ENCODE results near the gene PPFIA1. TPM values are rescaled to one million over a fixed set of nuclear protein-coding genes. Genes with fewer than 3 reads are reported as not detected.

The PPFIA1 gene
- total RNA-seq, 1 donor from 2014 or later, result 54.2 TPM

DNA sequence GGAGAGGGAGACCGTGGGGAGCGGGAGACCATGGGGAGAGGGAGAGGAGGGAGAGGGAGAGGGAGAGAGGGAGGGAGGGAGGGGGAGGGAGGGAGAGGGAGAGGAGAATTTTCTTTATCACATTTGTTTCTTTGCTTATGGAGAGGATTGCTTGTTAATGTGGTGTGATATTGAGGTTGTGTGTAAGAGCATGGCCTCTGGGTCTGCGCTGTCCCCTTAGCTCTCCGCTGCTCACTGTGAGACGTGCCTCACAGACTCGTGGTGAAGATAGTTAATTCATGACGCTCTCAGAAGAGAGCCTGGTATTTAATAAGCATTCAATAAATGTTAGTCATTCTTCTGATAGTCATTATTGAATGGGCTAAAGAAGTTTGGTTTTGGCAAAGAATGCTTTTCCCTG is 26.2 kb downstream of the PPFIA1 start:
- H3K36me3 Mint-ChIP-seq (ENCODE audit: low read depth), result peaks cover 28% of the 10 kb centered on the region
- H3K4me1 Mint-ChIP-seq, result peaks cover 3% of the 10 kb centered on the region
- no peak overlapping the region for H3K4me3 Mint-ChIP-seq
- intact Hi-C loops (cut with micrococcal nuclease), result no loop called here
- no peak overlapping the region for H3K27ac Mint-ChIP-seq
- H3K27me3 Mint-ChIP-seq, result no peaks in the 10 kb centered on the region
- DNase-seq, result no peak
- H3K9me3 Mint-ChIP-seq, result no peaks in the 10 kb centered on the region

DNA sequence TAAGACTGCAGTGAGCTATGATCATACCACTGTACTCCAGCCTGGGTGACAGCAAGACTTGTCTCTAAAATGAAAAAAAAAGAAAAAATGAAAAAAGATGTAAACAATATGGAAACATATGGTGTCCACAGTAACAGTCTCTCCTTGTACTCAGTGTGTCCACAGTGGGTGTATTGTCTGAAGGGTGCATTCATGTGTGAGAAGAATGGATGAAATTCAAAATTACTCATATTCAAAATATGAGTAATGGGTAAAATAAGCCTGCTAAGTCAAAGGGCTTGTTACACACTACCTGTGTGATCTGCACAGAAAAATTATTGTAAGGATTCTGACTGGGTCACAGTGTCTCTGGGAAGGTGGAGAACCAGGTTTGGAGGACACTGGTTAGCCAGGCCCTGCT is 26.9 kb downstream of the PPFIA1 start:
- intact Hi-C loops (cut with micrococcal nuclease), result no loop called here
- Mint-ChIP-seq H3K9me3 (no peaks in the 10 kb centered on the region), H3K27me3 (no peaks in the 10 kb centered on the region), H3K27ac (no peak overlapping the region), H3K4me3 (no peak overlapping the region), H3K36me3 (ENCODE audit: low read depth) (peaks cover 29% of the 10 kb centered on the region), H3K4me1 (peaks cover 3% of the 10 kb centered on the region)
- no peak for DNase-seq

DNA sequence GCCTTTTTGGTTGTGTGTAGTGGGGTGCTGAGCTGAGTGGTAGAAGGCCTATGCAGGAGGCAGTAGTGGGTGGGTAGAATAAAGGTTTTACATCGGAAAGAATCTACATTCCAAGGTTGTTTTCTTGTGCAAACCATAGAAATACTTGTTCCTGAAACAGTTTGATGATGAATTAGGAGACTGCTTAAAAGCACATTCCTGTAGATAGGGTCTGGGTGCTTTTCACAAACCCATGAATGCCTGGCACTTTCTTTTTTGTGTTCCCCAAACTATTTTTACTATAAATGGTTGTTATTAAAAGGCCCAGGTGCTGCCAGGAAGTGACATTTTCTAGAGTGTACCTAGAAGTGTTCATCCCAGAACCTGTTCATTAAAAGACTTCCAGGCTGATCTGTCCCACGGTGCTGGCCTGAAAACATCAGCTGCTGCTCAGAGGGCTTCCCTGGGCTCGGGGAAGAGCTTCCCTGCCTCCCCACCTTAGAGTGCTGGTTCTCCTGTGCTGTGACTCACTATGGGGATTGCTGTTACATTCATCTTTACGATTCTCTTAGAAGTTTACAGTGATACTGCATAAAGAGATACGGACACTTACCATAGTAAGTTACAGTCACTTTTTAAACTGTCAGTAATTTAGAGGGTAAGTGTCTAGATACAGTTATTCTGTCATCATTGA is 27.9 kb downstream of the PPFIA1 start:
- Mint-ChIP-seq H3K9me3 (no peaks in the 10 kb centered on the region), H3K27me3 (no peaks in the 10 kb centered on the region), H3K36me3 (ENCODE audit: low read depth) (peaks cover 23% of the 10 kb centered on the region), H3K4me3 (no peak overlapping the region), H3K4me1 (peaks cover 3% of the 10 kb centered on the region), H3K27ac (no peak overlapping the region)
- intact Hi-C loops (cut with micrococcal nuclease), result no loop called here
- DNase-seq, result no peak

GRCh38 chr11:70299636-70300035 is 29.1 kb downstream of the PPFIA1 start:
- Mint-ChIP-seq H3K9me3 (no peaks in the 10 kb centered on the region), H3K36me3 (ENCODE audit: low read depth) (peaks cover 18% of the 10 kb centered on the region), H3K27ac (no peak overlapping the region)

DNA sequence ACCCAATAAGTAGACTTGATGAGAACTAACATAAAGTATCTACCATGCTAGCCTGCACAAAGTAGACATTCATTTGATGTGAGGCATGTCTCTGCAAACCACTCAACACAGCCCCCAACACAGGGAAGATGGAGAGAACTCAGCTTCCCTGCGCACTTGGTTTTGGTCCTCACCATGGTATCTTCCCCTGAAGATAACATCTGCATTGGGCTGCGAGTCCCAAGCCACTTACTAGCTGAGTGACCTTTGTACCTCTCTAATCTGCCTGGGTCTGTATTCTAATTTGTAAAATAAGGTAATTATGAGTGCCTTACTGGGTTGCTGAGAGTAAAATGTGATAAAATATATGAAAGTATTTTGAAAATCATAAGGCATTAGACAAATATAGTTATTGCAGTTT is 30.7 kb downstream of the PPFIA1 start:
- H3K27me3 Mint-ChIP-seq, result no peaks in the 10 kb centered on the region
- no peaks in the 10 kb centered on the region for H3K9me3 Mint-ChIP-seq
- no peak overlapping the region for H3K4me3 Mint-ChIP-seq
- H3K36me3 Mint-ChIP-seq (ENCODE audit: low read depth), result peaks cover 18% of the 10 kb centered on the region
- peaks cover 3% of the 10 kb centered on the region for H3K4me1 Mint-ChIP-seq
- DNase-seq, result no peak
- no peak overlapping the region for H3K27ac Mint-ChIP-seq
- intact Hi-C loops (cut with micrococcal nuclease), result no loop called here

More at GRCh38 chr11:70299636-70300035, 29.1 kb downstream of the PPFIA1 start:
- intact Hi-C loops (cut with micrococcal nuclease), result no loop called here
- H3K4me3 Mint-ChIP-seq, result no peak overlapping the region
- H3K27me3 Mint-ChIP-seq, result no peaks in the 10 kb centered on the region
- no peak for DNase-seq
- H3K4me1 Mint-ChIP-seq, result peaks cover 3% of the 10 kb centered on the region

DNA sequence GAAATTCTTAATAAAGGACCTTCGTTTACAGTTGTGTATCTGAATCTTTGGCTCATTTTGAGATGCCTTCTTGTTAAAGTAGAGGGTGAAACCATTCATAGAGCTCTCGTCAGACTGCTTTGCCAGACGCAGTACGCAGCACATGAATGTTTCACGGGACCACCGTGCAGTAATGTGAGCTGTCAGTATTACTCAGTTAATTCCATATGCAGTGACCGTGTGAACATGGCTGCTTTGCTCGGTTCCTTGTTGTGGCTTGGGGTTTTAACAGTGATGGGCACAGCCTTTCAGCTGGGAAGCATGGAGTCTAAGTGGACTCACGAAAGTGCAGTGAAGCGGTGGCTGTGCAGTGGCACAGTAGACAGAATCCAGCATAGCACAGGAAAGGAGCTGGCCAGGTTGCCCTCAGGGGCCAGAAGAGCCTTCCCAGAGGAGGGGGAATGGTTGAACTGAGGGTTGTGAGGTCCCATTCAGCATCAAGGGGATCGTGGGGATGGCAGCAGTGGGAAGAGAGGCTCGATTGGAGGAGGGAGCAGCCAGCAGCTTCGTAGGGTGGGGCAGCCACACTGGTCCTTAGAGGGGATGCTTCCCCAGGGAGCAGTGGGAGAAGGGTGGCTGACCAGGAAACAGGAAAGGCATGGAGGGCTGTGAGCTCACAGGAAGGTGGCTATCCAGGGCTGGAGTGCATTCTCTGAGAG is 31.4 kb downstream of the PPFIA1 start:
- Mint-ChIP-seq H3K36me3 (ENCODE audit: low read depth) (peaks cover 15% of the 10 kb centered on the region), H3K4me1 (peaks cover 3% of the 10 kb centered on the region), H3K4me3 (no peak overlapping the region), H3K9me3 (no peaks in the 10 kb centered on the region), H3K27ac (no peak overlapping the region), H3K27me3 (no peaks in the 10 kb centered on the region)
- DNase-seq, result no peak
- intact Hi-C loops (cut with micrococcal nuclease), result no loop called here

DNA sequence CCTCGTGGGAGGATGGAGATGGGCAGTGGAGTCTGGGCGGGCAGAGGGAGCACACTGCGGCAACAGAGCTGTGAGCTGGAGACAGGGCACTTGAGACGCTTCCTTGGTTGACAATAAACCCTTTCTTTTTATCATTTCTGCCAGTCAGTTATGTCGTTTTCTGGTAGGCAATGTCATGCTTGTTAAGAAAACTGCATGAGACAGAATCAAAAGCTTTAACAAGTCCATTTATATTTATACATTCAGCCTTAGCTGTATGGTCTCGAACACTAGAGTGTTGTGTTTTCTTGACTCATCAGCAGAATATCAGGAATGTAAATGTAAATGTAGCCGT is 31.9 kb downstream of the PPFIA1 start:
- Mint-ChIP-seq H3K36me3 (ENCODE audit: low read depth) (peaks cover 12% of the 10 kb centered on the region), H3K4me1 (peaks cover 3% of the 10 kb centered on the region), H3K9me3 (no peaks in the 10 kb centered on the region), H3K27me3 (no peaks in the 10 kb centered on the region), H3K27ac (no peak overlapping the region), H3K4me3 (no peak overlapping the region)
- intact Hi-C loops (cut with micrococcal nuclease), result no loop called here
- no peak for DNase-seq

- no peaks in the 10 kb centered on the region for H3K9me3 Mint-ChIP-seq
- no peak overlapping the region for H3K27ac Mint-ChIP-seq
- peaks cover 12% of the 10 kb centered on the region for H3K36me3 Mint-ChIP-seq (ENCODE audit: low read depth)
- H3K27me3 Mint-ChIP-seq, result no peaks in the 10 kb centered on the region
- peaks cover under 1% of the 10 kb centered on the region for H3K4me1 Mint-ChIP-seq
- intact Hi-C loops (cut with micrococcal nuclease), result no loop called here
- DNase-seq, result no peak
- no peak overlapping the region for H3K4me3 Mint-ChIP-seq
Measured at GRCh38 chr11:70303070-70303469, 32.6 kb downstream of the PPFIA1 start.

GRCh38 chr11:70304208-70304603 is 33.7 kb downstream of the PPFIA1 start:
- Mint-ChIP-seq H3K4me3 (no peak overlapping the region), H3K27me3 (no peaks in the 10 kb centered on the region), H3K9me3 (no peaks in the 10 kb centered on the region), H3K4me1 (no peaks in the 10 kb centered on the region), H3K27ac (no peak overlapping the region), H3K36me3 (ENCODE audit: low read depth) (peaks cover 12% of the 10 kb centered on the region)
- intact Hi-C loops (cut with micrococcal nuclease), result no loop called here
- no peak for DNase-seq

DNA sequence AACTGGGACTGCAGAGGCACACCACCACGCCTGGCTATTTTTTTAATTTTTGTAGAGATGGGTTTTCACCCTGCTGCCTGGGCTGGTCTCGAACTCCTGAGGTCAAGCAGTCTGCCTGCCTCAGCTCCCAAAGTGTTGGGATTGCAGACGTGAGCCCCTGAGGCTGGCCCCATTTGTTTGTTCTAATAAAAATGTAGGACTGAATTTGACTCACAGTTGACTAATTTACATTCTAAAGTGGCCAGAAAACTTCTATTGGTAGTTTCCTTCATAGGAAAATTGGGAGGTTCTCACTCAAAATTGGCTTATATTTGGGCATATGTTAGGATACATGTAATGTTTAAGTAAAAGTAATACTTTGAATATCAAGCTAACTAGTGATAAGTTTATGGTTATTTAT is 35.0 kb downstream of the PPFIA1 start:
- no peaks in the 10 kb centered on the region for H3K4me1 Mint-ChIP-seq
- no peaks in the 10 kb centered on the region for H3K9me3 Mint-ChIP-seq
- peaks cover 10% of the 10 kb centered on the region for H3K36me3 Mint-ChIP-seq (ENCODE audit: low read depth)
- no peak for DNase-seq
- no peak overlapping the region for H3K4me3 Mint-ChIP-seq
- H3K27ac Mint-ChIP-seq, result no peak overlapping the region
- H3K27me3 Mint-ChIP-seq, result no peaks in the 10 kb centered on the region
- intact Hi-C loops (cut with micrococcal nuclease), result no loop called here

- no peak overlapping the region for H3K27ac Mint-ChIP-seq
- H3K36me3 Mint-ChIP-seq (ENCODE audit: low read depth), result peaks cover 9% of the 10 kb centered on the region
- no peak overlapping the region for H3K4me3 Mint-ChIP-seq
- H3K27me3 Mint-ChIP-seq, result no peaks in the 10 kb centered on the region
- no peak for DNase-seq
- H3K9me3 Mint-ChIP-seq, result no peaks in the 10 kb centered on the region
- no peaks in the 10 kb centered on the region for H3K4me1 Mint-ChIP-seq
- intact Hi-C loops (cut with micrococcal nuclease), result no loop called here
Measured at GRCh38 chr11:70306586-70307033, 36.1 kb downstream of the PPFIA1 start.

GRCh38 chr11:70307176-70307575 is 36.7 kb downstream of the PPFIA1 start:
- peaks cover 9% of the 10 kb centered on the region for H3K36me3 Mint-ChIP-seq (ENCODE audit: low read depth)
- DNase-seq, result no peak
- H3K27ac Mint-ChIP-seq, result no peak overlapping the region
- no peak overlapping the region for H3K4me3 Mint-ChIP-seq
- H3K4me1 Mint-ChIP-seq, result no peaks in the 10 kb centered on the region
- intact Hi-C loops (cut with micrococcal nuclease), result no loop called here
- H3K9me3 Mint-ChIP-seq, result no peaks in the 10 kb centered on the region
- no peaks in the 10 kb centered on the region for H3K27me3 Mint-ChIP-seq

- intact Hi-C loops (cut with micrococcal nuclease), result no loop called here
- Mint-ChIP-seq H3K27ac (no peak overlapping the region), H3K36me3 (ENCODE audit: low read depth) (peaks cover 12% of the 10 kb centered on the region), H3K4me1 (peaks cover 12% of the 10 kb centered on the region), H3K27me3 (no peaks in the 10 kb centered on the region), H3K9me3 (no peaks in the 10 kb centered on the region), H3K4me3 (no peak overlapping the region)
- DNase-seq, result no peak
Measured at GRCh38 chr11:70311616-70312015, 41.1 kb downstream of the PPFIA1 start.

DNA sequence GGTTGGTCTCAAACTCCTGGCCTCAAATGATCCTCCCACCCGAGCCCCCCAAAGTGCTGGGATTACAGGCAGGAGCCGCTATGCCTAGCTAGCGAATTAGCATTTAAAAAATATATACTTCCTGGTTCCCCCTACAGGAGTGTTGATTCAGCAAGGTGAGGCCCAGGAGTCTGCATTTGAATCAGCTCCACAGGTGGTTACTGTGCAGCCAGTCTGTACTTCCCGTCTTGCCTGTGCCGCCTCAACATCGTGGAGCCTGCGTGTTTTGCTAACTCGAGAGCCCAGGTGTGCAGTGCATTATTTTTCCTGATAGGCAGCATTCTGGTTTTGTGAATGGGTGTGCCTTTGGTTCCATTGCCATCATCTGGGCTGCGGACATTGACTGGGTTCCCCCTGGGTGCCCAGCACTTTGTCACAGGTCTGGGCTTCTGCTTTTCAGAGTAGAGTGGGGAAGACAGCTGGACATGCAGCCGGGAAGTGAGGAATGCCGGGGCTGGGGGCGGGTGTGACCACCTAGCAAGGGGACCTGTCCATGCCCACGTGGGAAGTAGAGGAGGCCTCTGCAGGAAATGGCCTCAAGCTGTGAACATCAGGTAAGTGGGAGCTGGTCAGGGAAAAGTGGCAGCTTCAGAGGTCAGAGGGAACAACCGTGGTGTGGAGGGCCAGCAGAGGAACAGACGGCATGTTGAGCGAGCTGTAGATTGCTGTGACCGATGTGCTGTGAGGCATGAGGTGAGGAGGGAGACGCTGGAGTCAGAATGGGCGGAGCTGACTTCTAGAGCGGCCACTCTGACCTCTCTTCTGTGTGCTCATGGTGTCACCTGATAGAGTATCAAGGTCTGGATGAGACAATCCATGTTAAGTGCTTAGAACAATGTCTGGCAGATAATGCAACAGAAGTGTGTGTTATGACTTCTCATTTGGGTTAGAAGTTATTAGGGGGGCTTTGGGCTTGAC is 42.2 kb downstream of the PPFIA1 start:
- Mint-ChIP-seq H3K4me3 (no peak overlapping the region), H3K27me3 (no peaks in the 10 kb centered on the region), H3K27ac (no peak overlapping the region), H3K4me1 (peaks cover 12% of the 10 kb centered on the region), H3K36me3 (ENCODE audit: low read depth) (peaks cover 12% of the 10 kb centered on the region), H3K9me3 (no peaks in the 10 kb centered on the region)
- DNase-seq, result no peak
- intact Hi-C loops (cut with micrococcal nuclease), result no loop called here

Measured in activated CD4-positive, alpha-beta T cell treated with anti-CD3 and anti-CD28 coated beads, Interleukin-2, amount 10 ng/mL, durations not matched to agents 24 days and 14 days (primary cell).